ENCODE measurements around the gene ATXN7L1. TPM values are rescaled to one million over a fixed set of nuclear protein-coding genes. Genes with fewer than 3 reads are reported as not detected.

Gene ATXN7L1
- total and polyA plus RNA-seq, 2 of the 8 experiments (the other 6 are each of a cell fraction or from before 2014, with no cell fraction given), result 14.3 to 34.0 TPM

DNA sequence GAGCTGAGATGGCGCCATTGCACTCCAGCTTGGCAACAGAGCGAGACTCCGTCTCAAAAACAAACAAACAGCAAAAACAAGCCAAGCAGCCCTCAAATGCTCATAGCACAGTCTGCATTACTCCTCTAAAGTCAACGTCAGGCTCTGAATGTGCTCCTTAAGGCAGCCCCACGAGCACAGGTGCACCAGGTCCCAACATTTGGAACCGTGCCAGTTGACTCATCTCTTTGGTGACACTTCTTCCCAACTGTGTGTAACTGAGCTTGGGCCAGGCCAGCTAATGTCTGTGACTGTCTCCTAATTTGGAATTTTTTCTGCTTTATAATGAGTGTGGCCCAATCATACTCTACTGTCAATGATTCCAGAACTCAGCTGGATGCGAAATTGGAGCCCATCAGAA, 228.8 kb downstream of the ATXN7L1 start:
- Histone ChIP-seq H2BK120ac (replicated peaks; ENCODE audit: low read depth, low read length) (no peak overlapping the region), H3K27ac (ENCODE audit: low read depth, low read length) (no peak overlapping the region), H3K4me3 (ENCODE audit: extremely low read depth in 1 of 4, insufficient read depth in 2 of 4, low read depth in 3 of 4, low read length in 4 of 4) (no peak overlapping the region), H3K9me3 (ENCODE audit: insufficient read depth in 2 of 2, low read depth in 1 of 2, low read length in 1 of 2) (no peaks in the 10 kb centered on the region), H3K23me2 (ENCODE audit: low read depth, low read length) (no peaks in the 10 kb centered on the region), H2AFZ (ENCODE audit: low read length) (no peak overlapping the region), H3K79me2 (ENCODE audit: control insufficient read depth in 1 of 2, insufficient read depth in 2 of 2, low read length in 2 of 2) (no peaks in the 10 kb centered on the region), H4K20me1 (replicated peaks in 1 of 2; ENCODE audit: control insufficient read depth in 1 of 2, insufficient read depth in 2 of 2, low read length in 2 of 2) (no peaks in the 10 kb centered on the region), H4K8ac (ENCODE audit: extremely low read depth, insufficient read depth, low read length) (no peak overlapping the region), H3K9ac (replicated peaks in 1 of 4; ENCODE audit: extremely low read depth in 1 of 4, low read depth in 3 of 4, low read length in 3 of 4) (no peak overlapping the region), H3K36me3 (ENCODE audit: control insufficient read depth in 2 of 4, insufficient read depth in 4 of 4, low read length in 3 of 4) (0 out of 8 replicates have a peak, but pooled peaks cover 0 to 3% (median 0%) of the 10 kb centered on the region in 4 experiments), H3K56ac (replicated peaks; ENCODE audit: insufficient read length, low read depth, low read length) (no peak overlapping the region), H2BK5ac (ENCODE audit: low read depth, low read length) (no peak overlapping the region), H2BK15ac (ENCODE audit: low read length) (no peak overlapping the region), H2BK20ac (ENCODE audit: low read length) (no peak overlapping the region), H2AK5ac (ENCODE audit: low read depth, low read length) (peak overlapping the region; percentile 56; the same call in 1 of the 2 replicates), H3K14ac (ENCODE audit: insufficient read length) (no peak overlapping the region), H3K4ac (replicated peaks; ENCODE audit: insufficient read length, low read depth, low read length) (no peak overlapping the region), H3K18ac (ENCODE audit: extremely low read depth, low read length) (peak overlapping the region; percentile 21; the same call in 1 of the 2 replicates), H3K4me1 (replicated peaks in 1 of 4; ENCODE audit: control insufficient read depth in 3 of 4, insufficient read depth in 4 of 4, low read length in 3 of 4) (peaks cover 23 to 48% (median 32%) of the 10 kb centered on the region in 4 experiments), H4K5ac (ENCODE audit: insufficient read length, low read depth, low read length) (no peak overlapping the region), H2BK12ac (ENCODE audit: low read depth, low read length) (no peak overlapping the region), H3K27me3 (replicated peaks in 1 of 4; ENCODE audit: control insufficient read depth in 3 of 4, extremely low read depth in 1 of 4, insufficient read depth in 3 of 4, low read length in 3 of 4) (no peaks in the 10 kb centered on the region; a peak in 1 of 7 replicates), H3K4me2 (ENCODE audit: insufficient read depth in 1 of 2, low read depth in 2 of 2, low read length in 2 of 2) (no peak overlapping the region), H3K23ac (ENCODE audit: insufficient read length) (no peak overlapping the region), H3K79me1 (ENCODE audit: low read depth, low read length) (no peaks in the 10 kb centered on the region), H4K91ac (replicated peaks; ENCODE audit: insufficient read length, low read length) (no peak overlapping the region)
- TF ChIP-seq SP2 (IDR thresholded peaks at IDR 0.05; ENCODE audit: low read length) (no peak), TAF7 (optimal IDR thresholded peaks at IDR 0.05; ENCODE audit: borderline replicate concordance, low read depth, low read length) (no peak), RAD21 (IDR thresholded peaks at IDR 0.05 in 1 of 2, conservative IDR thresholded peaks at IDR 0.05 in 1 of 2; ENCODE audit: low read depth in 2 of 2, low read length in 2 of 2) (no peak), TCF12 (IDR thresholded peaks at IDR 0.05; ENCODE audit: low read depth, low read length) (no peak), YY1 (IDR thresholded peaks at IDR 0.05; ENCODE audit: low read depth, low read length) (no peak), POLR2A (IDR thresholded peaks at IDR 0.05; ENCODE audit: control extremely low read depth in 1 of 2, low read depth in 2 of 2, low read length in 2 of 2) (no peak), RFX5 (IDR thresholded peaks at IDR 0.05; ENCODE audit: borderline replicate concordance, low read depth, low read length) (no peak), GABPA (IDR thresholded peaks at IDR 0.05; ENCODE audit: borderline replicate concordance, insufficient read depth, low read length) (no peak), CTBP2 (IDR thresholded peaks at IDR 0.05; ENCODE audit: borderline replicate concordance, insufficient read depth, insufficient read length, low read length) (no peak)
- POLR2A ChIA-PET (ENCODE audit: partially characterized antibody), result interaction anchor here (4.6 kb wide), 1 partner anchor 9 kb away, joined by 23 read pairs; no protein-coding TSS in a partner anchor
- DNase-seq (ENCODE audit: low read depth in 1 of 2, low spot score in 2 of 2) (no peak), FAIRE-seq (no peak)
- CTCF ChIA-PET (ENCODE audit: partially characterized antibody), result interaction anchor here (0.7 to 11.8 kb wide), 10 partner anchors 9 to 394 kb away, joined by 3 to 158 read pairs (median 4); no protein-coding TSS in a partner anchor
- WGBS, 2 experiments (ENCODE audit: extremely low coverage in 1 of 2, insufficient coverage in 1 of 2, insufficient read length in 1 of 2, insufficient replicate concordance in 2 of 2, low coverage in 1 of 2, low lambda C conversion rate in 2 of 2, missing lambda C conversion rate in 1 of 2), result 95% methylated on average over 7 of the region's 7 CpGs; no CpG with 5 or more reads in 1 of the 2 experiments

Measured in H1 (cell line).